Activated CD8-positive, alpha-beta memory T cell treated with anti-CD3 and anti-CD28 coated beads, Interleukin-2, amount 10 ng/mL, durations not matched to agents 7 days and 5 days (primary cell): ENCODE data around the gene PPM1H. TPM values are rescaled to one million over a fixed set of nuclear protein-coding genes. Genes with fewer than 3 reads are reported as not detected.

ENCODE experiments used
- ATAC-seq: fragments of 150-1000 bp; cut with Tn5 transposase; one replicate; pipeline ENCODE4 v1.10.0; 2021; ENCODE audit warnings: moderate library complexity
- CTCF ChIA-PET: fragments of 350-600 bp; sonication (Branson Sonifier 250); formaldehyde crosslinking; loops from one replicate; lab custom pipeline; 2021; ENCODE audit warnings: antibody characterized with exemption; lab: Charles Lee
- DNase-seq: peaks from one replicate; pipeline ENCODE4 v3.0.0-alpha.2; 2020
- H3K27ac Mint-ChIP-seq: one replicate; pipeline ENCODE4 v1.8.0; 2021; ENCODE audit warnings: mild to moderate bottlenecking, mixed read lengths
- H3K27me3 Mint-ChIP-seq: one replicate; pipeline ENCODE4 v1.8.0; 2021; ENCODE audit warnings: mixed read lengths
- H3K36me3 Mint-ChIP-seq: one replicate; pipeline ENCODE4 v1.8.0; 2021; ENCODE audit warnings: mild to moderate bottlenecking, mixed read lengths
- H3K4me1 Mint-ChIP-seq: one replicate; pipeline ENCODE4 v1.8.0; 2021; ENCODE audit warnings: mixed read lengths
- H3K4me3 Mint-ChIP-seq: one replicate; pipeline ENCODE4 v1.8.0; 2021; ENCODE audit warnings: mild to moderate bottlenecking, moderate library complexity, mixed read lengths
- H3K9me3 Mint-ChIP-seq: one replicate; pipeline ENCODE4 v1.8.0; 2022; ENCODE audit warnings: low read depth, mixed read lengths
- total RNA-seq, 2 experiments: library from RNA; stranded (reverse); gene quantifications; one replicate each; pipeline ENCODE4 v1.2.3, GENCODE V29; 2021

Gene PPM1H
- total RNA-seq, 2 experiments from 2014 or later, result 0.32 to 0.68 TPM

GRCh38 chr12:62694632-62695031, 240.3 kb downstream of the PPM1H start:
- no peak overlapping the region for H3K27ac Mint-ChIP-seq
- no peak for ATAC-seq
- CTCF ChIA-PET, result interaction anchor here (0.7 kb wide), 1 partner anchor 118 kb away, joined by 3 read pairs; no protein-coding TSS in a partner anchor
- H3K4me3 Mint-ChIP-seq, result no peak overlapping the region
- peaks cover 30% of the 10 kb centered on the region for H3K4me1 Mint-ChIP-seq
- H3K27me3 Mint-ChIP-seq, result peaks cover 12% of the 10 kb centered on the region
- no peaks in the 10 kb centered on the region for H3K9me3 Mint-ChIP-seq
- no peak for DNase-seq
- peaks cover 4% of the 10 kb centered on the region for H3K36me3 Mint-ChIP-seq

DNA sequence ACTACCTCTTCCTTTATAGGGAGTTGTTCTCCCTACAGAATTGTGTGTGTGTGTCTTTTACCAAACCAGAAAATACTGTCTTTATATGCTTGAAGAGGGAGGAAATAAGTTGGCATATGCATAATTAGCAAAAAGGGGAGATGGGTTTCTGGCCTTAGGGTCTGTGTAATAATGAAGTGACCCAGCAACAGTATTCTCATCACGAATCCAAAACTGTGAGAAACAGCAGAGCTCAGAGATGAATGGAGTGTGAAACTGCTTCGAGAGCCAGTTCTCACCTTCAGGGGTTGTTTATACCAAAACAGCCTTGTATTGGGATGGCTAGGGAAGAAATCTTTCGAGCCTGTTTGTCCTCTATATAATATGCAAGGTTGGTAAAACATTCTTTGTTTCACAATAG, 240.8 kb downstream of the PPM1H start:
- Mint-ChIP-seq H3K27ac (no peak overlapping the region), H3K27me3 (peaks cover 16% of the 10 kb centered on the region)
- CTCF ChIA-PET, result interaction anchor here (0.7 kb wide), 1 partner anchor 119 kb away, joined by 3 read pairs; no protein-coding TSS in a partner anchor

GRCh38 chr12:62693376-62694050, 241.4 kb downstream of the PPM1H start:
- Mint-ChIP-seq H3K4me3 (no peak overlapping the region), H3K36me3 (peaks cover 3% of the 10 kb centered on the region), H3K27me3 (peaks cover 20% of the 10 kb centered on the region), H3K27ac (no peak overlapping the region), H3K4me1 (peaks cover 28% of the 10 kb centered on the region), H3K9me3 (no peaks in the 10 kb centered on the region)
- DNase-seq, result no peak
- CTCF ChIA-PET, result no interaction called here
- no peak for ATAC-seq

More for the DNA sequence above, 240.8 kb downstream of the PPM1H start:
- ATAC-seq (no peak), DNase-seq (no peak)
- Mint-ChIP-seq H3K9me3 (no peaks in the 10 kb centered on the region), H3K4me3 (no peak overlapping the region), H3K36me3 (peaks cover 4% of the 10 kb centered on the region), H3K4me1 (peaks cover 30% of the 10 kb centered on the region)

DNA sequence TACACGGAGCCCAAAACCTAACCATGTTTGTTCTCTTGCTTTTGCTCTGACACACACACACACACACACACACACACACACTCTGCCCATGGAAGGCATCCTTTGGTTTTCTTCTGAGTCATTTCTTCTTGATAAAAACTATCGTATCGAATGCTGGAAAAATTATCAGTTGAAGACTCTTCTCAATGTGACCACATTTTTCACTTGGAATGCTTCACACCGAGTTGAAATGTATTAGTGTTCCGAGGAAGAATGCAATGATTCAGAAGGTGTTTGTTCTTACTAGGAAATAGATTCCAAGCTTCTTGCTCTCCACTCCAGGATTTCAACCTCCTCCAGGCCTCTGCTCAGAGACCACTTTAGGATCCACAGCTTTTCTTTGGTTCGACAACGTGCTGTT, 242.1 kb downstream of the PPM1H start:
- Mint-ChIP-seq H3K27ac (no peak overlapping the region), H3K36me3 (peaks cover 3% of the 10 kb centered on the region)

GRCh38 chr12:62691309-62691708, 243.6 kb downstream of the PPM1H start:
- DNase-seq (no peak), ATAC-seq (no peak)
- Mint-ChIP-seq H3K9me3 (no peaks in the 10 kb centered on the region), H3K4me1 (peaks cover 14% of the 10 kb centered on the region), H3K4me3 (no peak overlapping the region), H3K27ac (no peak overlapping the region), H3K36me3 (peaks cover 3% of the 10 kb centered on the region), H3K27me3 (peaks cover 24% of the 10 kb centered on the region)
- CTCF ChIA-PET, result interaction anchor here (0.7 kb wide), 1 partner anchor 33 kb away, joined by 3 read pairs; no protein-coding TSS in a partner anchor

More for the DNA sequence above, 242.1 kb downstream of the PPM1H start:
- peaks cover 20% of the 10 kb centered on the region for H3K27me3 Mint-ChIP-seq
- no peaks in the 10 kb centered on the region for H3K9me3 Mint-ChIP-seq
- DNase-seq (no peak), ATAC-seq (no peak)
- H3K4me3 Mint-ChIP-seq, result no peak overlapping the region
- H3K4me1 Mint-ChIP-seq, result peaks cover 23% of the 10 kb centered on the region
- CTCF ChIA-PET, result no interaction called here

GRCh38 chr12:62689042-62689839, 245.7 kb downstream of the PPM1H start:
- Mint-ChIP-seq H3K4me3 (no peak overlapping the region), H3K9me3 (no peaks in the 10 kb centered on the region), H3K36me3 (peaks cover 3% of the 10 kb centered on the region), H3K27ac (no peak overlapping the region), H3K27me3 (peaks cover 33% of the 10 kb centered on the region), H3K4me1 (no peaks in the 10 kb centered on the region)
- CTCF ChIA-PET, result no interaction called here
- no peak for DNase-seq
- ATAC-seq, result no peak

DNA sequence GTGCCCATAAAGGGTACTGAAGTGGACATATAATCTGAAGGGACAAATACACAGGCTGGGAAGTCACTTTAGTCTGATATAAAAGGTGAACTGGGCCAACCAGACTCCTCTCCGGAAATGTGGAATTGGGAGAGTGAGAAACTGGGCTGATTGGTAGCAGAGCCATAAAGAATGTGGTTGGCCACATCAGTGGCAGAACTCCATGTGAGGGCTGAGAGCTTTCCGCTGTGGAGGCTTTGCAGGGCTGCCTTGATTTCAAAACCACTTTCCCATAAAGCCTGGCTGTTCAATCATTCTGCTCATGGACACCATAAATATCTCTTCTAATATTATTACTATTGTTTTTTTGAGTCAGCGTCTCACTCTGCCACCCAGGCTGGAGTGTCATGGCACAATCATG, 248.0 kb downstream of the PPM1H start:
- no peaks in the 10 kb centered on the region for H3K4me1 Mint-ChIP-seq
- peaks cover 3% of the 10 kb centered on the region for H3K36me3 Mint-ChIP-seq
- DNase-seq (no peak), ATAC-seq (no peak)
- H3K9me3 Mint-ChIP-seq, result no peaks in the 10 kb centered on the region
- no peak overlapping the region for H3K4me3 Mint-ChIP-seq
- CTCF ChIA-PET, result no interaction called here
- H3K27ac Mint-ChIP-seq, result no peak overlapping the region
- peaks cover 26% of the 10 kb centered on the region for H3K27me3 Mint-ChIP-seq

DNA sequence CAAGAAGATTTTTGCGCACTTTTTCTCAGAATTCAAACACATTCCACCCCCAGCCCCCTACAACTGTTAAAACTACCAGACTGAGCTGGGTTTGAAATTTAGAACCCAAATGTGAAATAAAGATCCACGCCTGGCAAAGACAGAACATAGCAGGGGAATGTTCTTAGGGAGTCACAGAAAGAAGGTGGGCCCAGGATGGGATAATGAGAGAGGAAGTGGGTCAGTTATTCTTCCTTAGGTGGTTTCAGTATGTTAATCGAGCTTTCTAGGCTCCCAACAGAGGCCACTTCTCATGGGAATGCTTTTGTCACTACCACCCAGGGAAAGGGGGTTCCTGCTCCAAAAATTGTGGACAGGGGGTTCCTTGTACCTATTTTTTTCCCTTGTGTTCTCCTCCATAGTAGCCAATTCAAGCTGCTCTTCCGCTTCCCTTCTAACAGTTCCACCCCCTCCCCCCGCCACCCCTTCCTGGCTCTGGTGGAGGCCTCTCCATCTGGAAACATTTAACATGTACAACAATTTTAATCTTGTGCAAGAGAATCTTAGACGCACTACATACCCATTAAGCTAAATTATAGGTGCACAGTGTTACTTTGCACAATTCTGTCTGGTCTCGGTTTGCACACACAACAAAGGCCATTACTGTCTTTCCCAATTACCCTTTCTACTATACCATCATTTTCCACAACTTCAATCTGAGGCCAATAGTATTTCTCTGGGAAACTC, 250.2 kb downstream of the PPM1H start:
- ATAC-seq (no peak), DNase-seq (no peak)
- Mint-ChIP-seq H3K36me3 (no peaks in the 10 kb centered on the region), H3K27me3 (peaks cover 33% of the 10 kb centered on the region), H3K9me3 (no peaks in the 10 kb centered on the region), H3K4me1 (no peaks in the 10 kb centered on the region), H3K27ac (no peak overlapping the region), H3K4me3 (no peak overlapping the region)
- CTCF ChIA-PET, result no interaction called here

DNA sequence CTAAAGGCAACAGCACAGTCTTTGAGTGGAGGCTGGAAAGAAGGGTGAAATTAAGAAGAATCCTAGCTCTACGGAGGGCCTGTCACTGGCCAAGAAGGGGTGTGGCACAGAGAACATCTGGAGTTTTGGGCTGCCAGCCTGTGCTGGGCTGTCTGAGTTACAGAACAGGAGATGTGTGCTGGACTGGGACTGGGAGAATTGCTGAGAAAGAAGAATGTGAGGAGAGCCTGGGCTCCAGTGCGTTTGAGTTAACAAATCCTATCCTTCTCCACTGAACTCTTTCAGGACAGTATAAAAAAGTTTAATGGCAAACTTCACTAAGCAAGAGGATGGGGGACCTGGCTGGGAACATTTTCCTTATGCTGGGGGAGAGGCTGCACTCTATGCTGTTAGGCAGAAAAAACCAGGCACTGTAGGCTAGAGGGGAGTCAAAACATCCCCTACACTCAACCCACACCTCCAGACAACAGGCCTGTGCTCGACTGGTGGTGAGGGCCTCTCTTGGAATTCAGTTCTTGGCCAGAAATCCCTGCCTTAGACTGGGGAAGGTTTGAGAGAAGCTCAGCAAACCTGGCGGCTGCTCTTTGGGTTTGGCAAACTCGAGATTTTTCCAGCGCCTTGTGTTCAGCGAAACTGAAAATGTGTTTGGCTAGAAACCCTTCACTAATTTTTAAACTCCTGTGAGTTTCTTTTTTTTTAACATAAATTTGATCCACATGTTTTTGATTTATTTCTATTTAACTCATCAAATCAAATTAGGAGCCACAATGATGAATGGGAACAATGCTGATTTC, 251.0 kb downstream of the PPM1H start:
- DNase-seq (no peak), ATAC-seq (no peak)
- H3K27me3 Mint-ChIP-seq, result peaks cover 27% of the 10 kb centered on the region
- H3K4me1 Mint-ChIP-seq, result no peaks in the 10 kb centered on the region
- CTCF ChIA-PET, result no interaction called here
- H3K36me3 Mint-ChIP-seq, result no peaks in the 10 kb centered on the region
- no peak overlapping the region for H3K4me3 Mint-ChIP-seq
- H3K27ac Mint-ChIP-seq, result no peak overlapping the region
- no peaks in the 10 kb centered on the region for H3K9me3 Mint-ChIP-seq

- Mint-ChIP-seq H3K4me1 (no peaks in the 10 kb centered on the region), H3K36me3 (peaks cover 3% of the 10 kb centered on the region), H3K4me3 (no peak overlapping the region), H3K27me3 (peaks cover 21% of the 10 kb centered on the region), H3K9me3 (no peaks in the 10 kb centered on the region), H3K27ac (no peak overlapping the region)
- DNase-seq (no peak), ATAC-seq (no peak)
- CTCF ChIA-PET, result no interaction called here
Observed at GRCh38 chr12:62681306-62681705, 253.6 kb downstream of the PPM1H start.

GRCh38 chr12:62679608-62680007, 255.3 kb downstream of the PPM1H start:
- H3K4me1 Mint-ChIP-seq, result no peaks in the 10 kb centered on the region
- ATAC-seq (no peak), DNase-seq (no peak)
- no peak overlapping the region for H3K27ac Mint-ChIP-seq
- no peak overlapping the region for H3K4me3 Mint-ChIP-seq
- H3K27me3 Mint-ChIP-seq, result peaks cover 12% of the 10 kb centered on the region
- CTCF ChIA-PET, result no interaction called here
- no peaks in the 10 kb centered on the region for H3K9me3 Mint-ChIP-seq
- H3K36me3 Mint-ChIP-seq, result peaks cover 3% of the 10 kb centered on the region

DNA sequence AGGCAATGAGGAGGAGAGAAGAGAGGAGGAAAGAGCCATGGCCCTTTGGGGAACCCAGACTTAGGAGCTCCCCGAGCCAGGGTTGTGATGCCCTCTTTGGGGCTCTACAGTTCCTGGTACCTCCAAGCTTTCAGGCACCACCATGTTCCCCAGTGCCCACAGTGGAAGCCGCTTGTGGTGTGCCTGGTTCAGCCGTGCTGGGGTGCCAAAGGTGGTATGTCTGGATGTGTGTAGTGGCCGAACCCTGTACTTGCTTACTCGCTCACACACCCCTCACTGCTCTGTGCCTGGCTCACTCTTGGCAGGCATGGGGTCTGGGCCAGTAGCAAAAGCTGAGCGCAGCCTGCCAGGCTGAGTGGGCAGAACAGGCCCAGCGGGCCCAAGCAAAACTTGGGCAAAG, 257.6 kb downstream of the PPM1H start:
- Mint-ChIP-seq H3K27me3 (peaks cover 19% of the 10 kb centered on the region), H3K36me3 (peaks cover 3% of the 10 kb centered on the region), H3K27ac (no peak overlapping the region), H3K9me3 (no peaks in the 10 kb centered on the region), H3K4me3 (no peak overlapping the region), H3K4me1 (no peaks in the 10 kb centered on the region)
- CTCF ChIA-PET, result no interaction called here
- ATAC-seq (no peak), DNase-seq (no peak)
